Loucy (cell line): ENCODE results near the gene INPP5K.
"Not testable (repeated sequence)": the region's sequence is repeated elsewhere in the genome, so short reads cannot be mapped to it uniquely, and the experiment has no call there.

ENCODE experiments used
- H2AFZ ChIP-seq: fragments of 200-600 bp; sonication (generic); 2 replicates; pipeline ENCODE4 v1.6.0; 2016; ENCODE audit warnings: antibody characterized with exemption, mild to moderate bottlenecking, low read length, moderate library complexity
- H3F3A ChIP-seq: fragments of 200-600 bp; 2 replicates; pipeline ENCODE4 v1.6.0; 2016; ENCODE audit warnings: antibody characterized with exemption, low read depth, mild to moderate bottlenecking
- H3K27me3 ChIP-seq: fragments of 200-600 bp; sonication (generic); 2 replicates; pipeline ENCODE4 v1.6.1; 2014; ENCODE audit warnings: low read length, mild to moderate bottlenecking; ENCODE audit not compliant: insufficient read depth, poor library complexity, severe bottlenecking
- H3K36me3 ChIP-seq: fragments of 200-600 bp; sonication (generic); 2 replicates; pipeline ENCODE4 v1.6.1; 2016; ENCODE audit warnings: low read length; ENCODE audit not compliant: insufficient read depth
- H3K4me1 ChIP-seq: fragments of 200-600 bp; sonication (generic); 2 replicates; pipeline ENCODE4 v1.5.1; 2014; ENCODE audit warnings: low read length, mild to moderate bottlenecking; ENCODE audit not compliant: insufficient read depth, poor library complexity, severe bottlenecking
- H3K4me2 ChIP-seq: fragments of 200-600 bp; sonication (generic); 2 replicates; pipeline ENCODE4 v1.6.0; 2014; ENCODE audit warnings: antibody characterized with exemption, low read length, low read depth, mild to moderate bottlenecking; ENCODE audit not compliant: poor library complexity, severe bottlenecking
- H3K4me3 ChIP-seq: fragments of 200-600 bp; sonication (generic); 2 replicates; pipeline ENCODE4 v1.5.1; 2014; ENCODE audit warnings: low read length, mild to moderate bottlenecking, mixed read lengths; ENCODE audit not compliant: poor library complexity, severe bottlenecking
- H3K79me2 ChIP-seq: fragments of 200-600 bp; sonication (generic); 2 replicates; pipeline ENCODE4 v1.6.1; 2014; ENCODE audit warnings: low read length; ENCODE audit not compliant: insufficient read depth
- H3K9ac ChIP-seq: fragments of 200-600 bp; sonication (generic); 2 replicates; pipeline ENCODE4 v1.6.0; 2014; ENCODE audit warnings: mild to moderate bottlenecking, low read depth, low read length, moderate library complexity; ENCODE audit not compliant: poor library complexity, severe bottlenecking
- H3K9me2 ChIP-seq: fragments of 200-600 bp; sonication (generic); replicated peaks from 2 replicates; pipeline ENCODE4 v1.6.1; 2016; ENCODE audit warnings: low read depth, low read length, mixed read lengths
- H3K9me3 ChIP-seq: fragments of 200-600 bp; sonication (generic); 2 replicates; pipeline ENCODE4 v1.6.1; 2014; ENCODE audit warnings: mild to moderate bottlenecking, antibody characterized with exemption, low read length, low read depth; ENCODE audit not compliant: insufficient read depth
- H4K20me1 ChIP-seq: fragments of 200-600 bp; sonication (generic); 2 replicates; pipeline ENCODE4 v1.6.0; 2014; ENCODE audit warnings: antibody characterized with exemption, low read length, mild to moderate bottlenecking; ENCODE audit not compliant: insufficient read depth, poor library complexity, severe bottlenecking
- CTCF ChIP-seq: fragments of 200-600 bp; sonication (generic); conservative IDR thresholded peaks from 2 replicates; pipeline ENCODE4 v1.5.1; 2014; ENCODE audit warnings: mild to moderate bottlenecking, antibody characterized with exemption, low read length
- EZH2phosphoT487 ChIP-seq: fragments of 200-600 bp; IDR thresholded peaks from 2 replicates; pipeline ENCODE4 v1.6.1; 2018; ENCODE audit warnings: antibody characterized with exemption, mild to moderate bottlenecking, moderate library complexity, borderline replicate concordance

INPP5K gene

DNA sequence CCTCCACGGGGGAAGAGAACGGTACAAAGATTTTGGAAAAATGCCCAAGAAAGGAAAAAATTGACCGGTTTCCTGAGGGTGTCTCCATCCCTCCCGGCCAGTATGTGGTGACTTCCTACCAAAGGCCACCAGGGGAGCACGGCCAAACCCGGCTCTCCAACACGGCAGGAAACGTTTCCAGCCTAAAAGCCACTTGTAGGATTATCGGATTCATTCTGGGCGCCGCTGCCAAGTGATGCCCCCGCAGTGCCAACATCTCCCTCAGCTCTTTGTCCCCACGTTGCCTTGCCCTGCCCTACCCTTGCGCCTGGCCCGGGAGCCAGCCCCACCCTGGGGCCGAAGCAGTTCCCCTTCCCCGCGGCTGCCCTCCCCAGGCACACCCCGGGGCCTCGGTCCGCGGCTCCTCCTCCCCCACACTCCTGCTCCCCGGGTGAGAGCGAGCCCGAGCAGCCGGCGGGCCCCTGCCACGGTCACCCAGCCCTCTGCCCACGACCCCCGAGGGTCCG, 61.1 kb downstream of the INPP5K start:
- peaks cover 8% of the 10 kb centered on the region for H3K27me3 ChIP-seq
- peak overlapping the region; percentile 61 for H2AFZ ChIP-seq
- no peaks in the 10 kb centered on the region for H3K9me3 ChIP-seq
- peak overlapping the region; percentile 81 for H3K4me3 ChIP-seq
- peaks cover 52% of the 10 kb centered on the region for H3K79me2 ChIP-seq
- H3K9ac ChIP-seq: peak overlapping the region; percentile 80
- H3K4me2 ChIP-seq: peak overlapping the region; percentile 88
- TF ChIP-seq EZH2phosphoT487: no peak
- peak; percentile 65 for TF ChIP-seq CTCF
- H3K36me3 ChIP-seq: no peaks in the 10 kb centered on the region
- H3K4me1 ChIP-seq: peaks cover 18% of the 10 kb centered on the region
- H3F3A ChIP-seq: no peaks in the 10 kb centered on the region
- H3K9me2 ChIP-seq: no peaks in the 10 kb centered on the region
- peaks cover 24% of the 10 kb centered on the region for H4K20me1 ChIP-seq

DNA sequence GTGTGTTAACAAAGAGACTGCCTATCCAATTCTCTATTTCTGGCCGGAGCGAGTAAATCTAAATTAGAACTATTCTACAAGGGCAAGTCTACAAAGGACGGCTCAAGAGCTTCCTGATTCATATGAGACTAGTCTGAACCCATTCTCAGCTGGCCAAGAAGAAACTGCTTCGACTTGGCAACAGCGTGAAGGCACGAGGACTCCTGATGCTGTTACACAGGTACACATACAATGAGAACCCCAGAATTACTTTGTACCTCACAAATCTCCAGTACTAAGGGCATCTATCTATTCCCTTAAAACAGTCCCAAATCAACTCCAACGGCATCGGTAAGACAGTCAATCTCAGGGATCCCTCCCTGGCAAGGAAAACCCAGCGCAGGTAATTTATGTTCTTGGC, 61.9 kb downstream of the INPP5K start:
- Histone ChIP-seq H3K9me2 (no peaks in the 10 kb centered on the region), H3K9ac (peak overlapping the region; percentile 80), H3K4me3 (peak overlapping the region; percentile 81), H3K4me2 (peak overlapping the region; percentile 88), H3K36me3 (no peaks in the 10 kb centered on the region), H3K9me3 (no peaks in the 10 kb centered on the region), H3K4me1 (peaks cover 18% of the 10 kb centered on the region), H3F3A (no peaks in the 10 kb centered on the region), H3K27me3 (peaks cover under 1% of the 10 kb centered on the region), H3K79me2 (peaks cover 60% of the 10 kb centered on the region), H2AFZ (no peak overlapping the region), H4K20me1 (peaks cover 24% of the 10 kb centered on the region)
- TF ChIP-seq CTCF (no peak), EZH2phosphoT487 (no peak)

GRCh38 chr17:1453694-1454093, 62.7 kb downstream of the INPP5K start:
- not testable (repeated sequence) for H3K9ac ChIP-seq, H3K9me2 ChIP-seq, H2AFZ ChIP-seq, H3K36me3 ChIP-seq, H3K9me3 ChIP-seq, H3K27me3 ChIP-seq, H3F3A ChIP-seq, H3K4me3 ChIP-seq
- Histone ChIP-seq H3K79me2 (peaks cover 68% of the 10 kb centered on the region), H4K20me1 (peaks cover 24% of the 10 kb centered on the region), H3K4me2 (peak overlapping the region; percentile 25), H3K4me1 (peaks cover 18% of the 10 kb centered on the region)

- no peak overlapping the region for H3K4me3 ChIP-seq
- H2AFZ ChIP-seq: no peak overlapping the region
- H3K4me1 ChIP-seq: peaks cover 18% of the 10 kb centered on the region
- H3K4me2 ChIP-seq: peak overlapping the region; percentile 25
- no peaks in the 10 kb centered on the region for H3K36me3 ChIP-seq
- no peaks in the 10 kb centered on the region for H3K9me3 ChIP-seq
- H3K9ac ChIP-seq: no peak overlapping the region
- peaks cover 77% of the 10 kb centered on the region for H3K79me2 ChIP-seq
- TF ChIP-seq EZH2phosphoT487 (no peak), CTCF (no peak)
- H4K20me1 ChIP-seq: peaks cover 29% of the 10 kb centered on the region
- no peaks in the 10 kb centered on the region for H3F3A ChIP-seq
- H3K27me3 ChIP-seq: no peaks in the 10 kb centered on the region
- H3K9me2 ChIP-seq: no peaks in the 10 kb centered on the region
Observed at GRCh38 chr17:1452836-1453235, 63.6 kb downstream of the INPP5K start.

DNA sequence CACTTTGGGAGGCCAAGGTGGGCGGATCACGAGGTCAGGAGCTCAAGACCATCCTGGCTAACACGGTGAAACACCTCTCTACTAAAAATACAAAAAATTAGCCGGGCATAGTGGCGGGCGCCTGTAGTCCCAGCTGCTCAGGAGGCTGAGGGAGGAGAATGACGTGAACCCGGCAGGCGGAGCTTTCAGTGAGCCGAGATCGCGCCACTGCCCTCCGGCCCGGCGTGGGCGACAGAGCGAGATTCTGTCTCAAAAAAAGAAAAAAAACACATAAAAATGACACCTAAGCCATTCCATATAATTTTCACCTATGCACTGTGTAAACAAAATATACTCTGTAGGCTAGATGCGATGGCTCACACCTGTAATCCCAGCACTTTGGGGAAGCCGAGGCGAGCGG, 66.2 kb downstream of the INPP5K start:
- not testable (repeated sequence) for H3K9me3 ChIP-seq, H3K4me2 ChIP-seq, H3K9me2 ChIP-seq, H3K9ac ChIP-seq, H3F3A ChIP-seq, H2AFZ ChIP-seq, H3K4me3 ChIP-seq, H3K36me3 ChIP-seq, H3K27me3 ChIP-seq
- Histone ChIP-seq H3K4me1 (peaks cover 25% of the 10 kb centered on the region), H4K20me1 (peaks cover 23% of the 10 kb centered on the region), H3K79me2 (peaks cover 90% of the 10 kb centered on the region)
